ENCODE measurements around the gene GRPEL2. TPM values are rescaled to one million over a fixed set of nuclear protein-coding genes. Genes with fewer than 3 reads are reported as not detected.

GRPEL2 gene
- total RNA-seq, 1 experiment from 2014 or later = 36.8 TPM

DNA sequence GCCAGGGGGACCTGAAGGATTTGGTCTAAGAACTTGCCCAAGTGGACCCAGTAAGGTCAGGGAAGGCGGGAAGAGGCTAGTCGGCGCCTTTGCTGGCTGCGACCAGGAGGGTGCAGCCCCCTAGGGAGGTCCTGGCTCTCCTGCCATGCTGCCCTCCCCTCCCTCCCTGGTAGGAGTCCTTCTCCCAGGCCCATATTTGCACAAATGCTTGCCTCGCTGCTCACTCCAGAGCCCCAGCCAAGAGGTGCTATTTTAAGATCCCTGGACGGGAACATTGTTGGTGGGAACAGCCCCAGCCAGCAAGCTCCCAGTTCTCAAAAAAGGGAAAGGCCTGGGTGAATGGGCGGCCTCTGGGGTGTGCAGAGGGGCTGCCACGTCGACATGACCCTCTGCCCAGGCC lies 38.1 kb downstream of the GRPEL2 start:
- CTCF ChIA-PET = no interaction called here
- no peaks in the 10 kb centered on the region for H3K9me3 Mint-ChIP-seq (ENCODE audit: unreplicated experiment)

DNA sequence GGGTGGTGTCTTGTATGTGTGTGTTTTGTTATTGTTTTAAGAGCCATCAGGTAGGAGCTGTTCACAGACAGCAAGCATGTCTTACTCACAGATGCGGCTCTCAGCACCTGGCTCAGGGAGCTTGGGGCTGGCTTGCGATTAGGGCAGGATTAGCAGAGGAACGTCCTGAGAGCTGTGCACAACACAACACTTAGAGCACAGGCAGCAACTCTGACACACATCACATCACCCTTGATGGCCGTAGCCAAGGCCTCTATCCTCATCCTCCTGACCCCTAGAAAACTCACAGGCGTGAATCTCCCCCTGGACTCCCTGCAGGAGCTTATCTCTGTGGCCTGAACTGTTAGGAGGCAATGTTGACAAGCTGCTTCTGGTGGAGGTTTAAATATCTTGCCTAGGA lies 40.9 kb downstream of the GRPEL2 start:
- POLR2A ChIA-PET = no interaction called here

More for the DNA sequence above, 38.1 kb downstream of the GRPEL2 start:
- intact Hi-C loops (cut with micrococcal nuclease; ENCODE audit: unreplicated experiment) = no loop called here
- BruUV-seq (replicated peaks) = no TSS peak
- Histone ChIP-seq H3K4me1 (0 out of 2 replicates have a peak, but pooled peaks cover 6% of the 10 kb centered on the region), H3K27me3 (replicated peaks; ENCODE audit: control insufficient read depth, insufficient read depth, low read length) (no peaks in the 10 kb centered on the region), H3K9me3 (no peaks in the 10 kb centered on the region), H3K4me3 (ENCODE audit: low read depth, low read length) (no peak overlapping the region), H3K36me3 (ENCODE audit: control insufficient read depth, insufficient read depth, low read length) (no peaks in the 10 kb centered on the region)
- no peak overlapping the region for H3K4me3 Mint-ChIP-seq (ENCODE audit: unreplicated experiment)
- H3K4me1 Mint-ChIP-seq (ENCODE audit: low read depth, unreplicated experiment) = peaks cover 11% of the 10 kb centered on the region
- no peak for DNase-seq
- no peak overlapping the region for H3K27ac Mint-ChIP-seq (ENCODE audit: unreplicated experiment)
- POLR2A ChIA-PET = no interaction called here
- TF ChIP-seq, protein P1, sequence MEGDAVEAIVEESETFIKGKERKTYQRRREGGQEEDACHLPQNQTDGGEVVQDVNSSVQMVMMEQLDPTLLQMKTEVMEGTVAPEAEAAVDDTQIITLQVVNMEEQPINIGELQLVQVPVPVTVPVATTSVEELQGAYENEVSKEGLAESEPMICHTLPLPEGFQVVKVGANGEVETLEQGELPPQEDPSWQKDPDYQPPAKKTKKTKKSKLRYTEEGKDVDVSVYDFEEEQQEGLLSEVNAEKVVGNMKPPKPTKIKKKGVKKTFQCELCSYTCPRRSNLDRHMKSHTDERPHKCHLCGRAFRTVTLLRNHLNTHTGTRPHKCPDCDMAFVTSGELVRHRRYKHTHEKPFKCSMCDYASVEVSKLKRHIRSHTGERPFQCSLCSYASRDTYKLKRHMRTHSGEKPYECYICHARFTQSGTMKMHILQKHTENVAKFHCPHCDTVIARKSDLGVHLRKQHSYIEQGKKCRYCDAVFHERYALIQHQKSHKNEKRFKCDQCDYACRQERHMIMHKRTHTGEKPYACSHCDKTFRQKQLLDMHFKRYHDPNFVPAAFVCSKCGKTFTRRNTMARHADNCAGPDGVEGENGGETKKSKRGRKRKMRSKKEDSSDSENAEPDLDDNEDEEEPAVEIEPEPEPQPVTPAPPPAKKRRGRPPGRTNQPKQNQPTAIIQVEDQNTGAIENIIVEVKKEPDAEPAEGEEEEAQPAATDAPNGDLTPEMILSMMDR (IDR thresholded peaks at IDR 0.05; ENCODE audit: insufficient read depth in 1 of 2, low read depth in 1 of 2, low read length in 1 of 2, severe bottlenecking in 1 of 2, unreplicated experiment in 1 of 2) = no peak
- H3K27me3 Mint-ChIP-seq (ENCODE audit: insufficient read depth, unreplicated experiment) = no peaks in the 10 kb centered on the region
- no peaks in the 10 kb centered on the region for H3K36me3 Mint-ChIP-seq (ENCODE audit: insufficient read depth, unreplicated experiment)

DNA sequence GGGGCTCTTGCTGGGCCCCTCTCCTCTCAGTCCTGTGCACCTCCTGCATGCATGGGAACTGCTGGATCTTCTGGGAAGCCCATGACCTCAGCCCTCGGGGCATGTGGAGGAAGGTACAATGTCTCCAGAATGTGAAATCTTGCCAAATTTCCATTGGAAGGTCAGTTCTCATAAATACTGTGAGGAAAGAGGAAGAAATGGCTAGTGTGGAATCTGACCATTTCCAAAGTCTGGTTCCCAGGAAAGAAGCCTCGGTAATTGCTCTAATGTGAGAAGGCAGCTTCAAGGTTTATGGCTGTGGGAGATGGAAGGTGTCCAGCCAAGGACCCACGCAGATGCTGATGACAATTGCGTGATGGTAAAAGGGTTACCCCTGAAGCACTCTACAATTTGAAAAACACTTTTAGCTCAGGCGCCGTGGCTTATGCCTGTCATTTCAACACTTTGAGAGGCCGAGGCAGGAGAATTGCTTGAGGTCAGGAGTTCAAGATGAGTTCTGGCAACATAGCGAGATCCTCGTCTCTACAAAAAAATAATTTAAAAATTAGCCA lies 41.9 kb downstream of the GRPEL2 start:
- Histone ChIP-seq H3K36me3 (ENCODE audit: control insufficient read depth, insufficient read depth, low read length) (no peaks in the 10 kb centered on the region), H3K4me3 (ENCODE audit: low read depth, low read length) (no peak overlapping the region), H3K9me3 (no peaks in the 10 kb centered on the region), H3K4me1 (no peaks in the 10 kb centered on the region), H3K27me3 (replicated peaks; ENCODE audit: control insufficient read depth, insufficient read depth, low read length) (no peaks in the 10 kb centered on the region)
- H3K27me3 Mint-ChIP-seq (ENCODE audit: insufficient read depth, unreplicated experiment) = no peaks in the 10 kb centered on the region
- ChIA-PET CTCF (interaction anchor here (0.7 kb wide), 1 partner anchor 36 kb away, joined by 4 read pairs; no protein-coding TSS in a partner anchor), POLR2A (no interaction called here)
- H3K36me3 Mint-ChIP-seq (ENCODE audit: insufficient read depth, unreplicated experiment) = no peaks in the 10 kb centered on the region
- no TSS peak for BruUV-seq (replicated peaks)
- no peaks in the 10 kb centered on the region for H3K9me3 Mint-ChIP-seq (ENCODE audit: unreplicated experiment)
- H3K4me3 Mint-ChIP-seq (ENCODE audit: unreplicated experiment) = no peak overlapping the region
- intact Hi-C loops (cut with micrococcal nuclease; ENCODE audit: unreplicated experiment) = no loop called here
- no peak overlapping the region for H3K27ac Mint-ChIP-seq (ENCODE audit: unreplicated experiment)
- TF ChIP-seq, protein P1 (IDR thresholded peaks at IDR 0.05; ENCODE audit: insufficient read depth in 1 of 2, low read depth in 1 of 2, low read length in 1 of 2, severe bottlenecking in 1 of 2, unreplicated experiment in 1 of 2) = no peak
- no peak for DNase-seq
- peaks cover under 1% of the 10 kb centered on the region for H3K4me1 Mint-ChIP-seq (ENCODE audit: low read depth, unreplicated experiment)

More for the DNA sequence above, 40.9 kb downstream of the GRPEL2 start:
- no peaks in the 10 kb centered on the region for H3K27me3 ChIP-seq (replicated peaks; ENCODE audit: control insufficient read depth, insufficient read depth, low read length)
- no TSS peak for BruUV-seq (replicated peaks)
- H3K36me3 ChIP-seq (ENCODE audit: control insufficient read depth, insufficient read depth, low read length) = no peaks in the 10 kb centered on the region
- no peaks in the 10 kb centered on the region for H3K27me3 Mint-ChIP-seq (ENCODE audit: insufficient read depth, unreplicated experiment)
- no peak overlapping the region for H3K27ac Mint-ChIP-seq (ENCODE audit: unreplicated experiment)
- no peaks in the 10 kb centered on the region for H3K9me3 Mint-ChIP-seq (ENCODE audit: unreplicated experiment)
- CTCF ChIA-PET = interaction anchor here (1.3 kb wide), 1 partner anchor 56 kb away, joined by 3 read pairs; no protein-coding TSS in a partner anchor
- no peaks in the 10 kb centered on the region for H3K9me3 ChIP-seq
- TF ChIP-seq, protein P1 (IDR thresholded peaks at IDR 0.05; ENCODE audit: insufficient read depth in 1 of 2, low read depth in 1 of 2, low read length in 1 of 2, severe bottlenecking in 1 of 2, unreplicated experiment in 1 of 2) = no peak
- no peak for DNase-seq
- peaks cover 11% of the 10 kb centered on the region for H3K4me1 Mint-ChIP-seq (ENCODE audit: low read depth, unreplicated experiment)
- no peak overlapping the region for H3K4me3 ChIP-seq (ENCODE audit: low read depth, low read length)
- no peaks in the 10 kb centered on the region for H3K36me3 Mint-ChIP-seq (ENCODE audit: insufficient read depth, unreplicated experiment)
- no peaks in the 10 kb centered on the region for H3K4me1 ChIP-seq
- no peak overlapping the region for H3K4me3 Mint-ChIP-seq (ENCODE audit: unreplicated experiment)
- intact Hi-C loops (cut with micrococcal nuclease; ENCODE audit: unreplicated experiment) = no loop called here

Measured in Caco-2 (cell line).